Measurements from ENCODE around the gene KIF25.
"Not testable (repeated sequence)": the region's sequence is repeated elsewhere in the genome, so short reads cannot be mapped to it uniquely, and the experiment has no call there.

Gene KIF25

DNA sequence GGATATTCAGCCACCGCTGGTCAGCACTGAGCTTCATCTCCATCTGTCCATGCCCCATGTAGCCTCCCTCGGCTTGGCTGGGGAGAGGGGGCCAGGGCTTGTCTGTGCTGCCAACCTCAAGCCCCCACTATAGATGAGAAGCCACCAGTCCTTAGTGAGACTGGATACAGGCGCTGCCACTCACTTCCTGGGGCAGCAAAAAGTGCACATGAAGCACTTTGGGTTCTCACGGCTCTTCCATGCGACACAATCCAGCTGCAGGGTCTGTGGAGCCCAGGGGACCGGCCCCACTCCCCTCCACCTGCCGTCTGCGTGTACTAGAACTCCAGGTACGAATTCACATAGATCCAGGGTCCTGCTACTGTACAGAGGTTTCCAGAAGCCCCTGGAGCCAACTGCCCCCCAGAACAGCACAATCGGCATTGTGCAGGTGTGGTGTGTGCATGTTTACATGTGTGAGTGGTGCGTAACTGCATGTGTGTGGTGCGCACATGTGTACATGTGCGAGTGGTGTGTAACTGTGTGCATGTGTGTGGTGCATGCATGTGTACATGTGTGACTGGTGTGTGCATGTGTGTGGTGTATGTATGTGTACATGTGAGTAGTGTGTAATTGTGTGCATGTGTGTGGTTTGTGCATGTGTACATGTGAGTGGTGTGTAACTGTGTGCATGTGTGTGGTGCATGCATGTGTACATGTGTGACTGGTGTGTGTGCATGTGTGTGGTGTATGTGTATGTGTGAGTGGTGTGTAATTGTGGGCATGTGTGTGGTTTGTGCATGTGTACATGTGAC lies 76.7 kb downstream of the KIF25 start:
- DNase-seq = no peak

DNA sequence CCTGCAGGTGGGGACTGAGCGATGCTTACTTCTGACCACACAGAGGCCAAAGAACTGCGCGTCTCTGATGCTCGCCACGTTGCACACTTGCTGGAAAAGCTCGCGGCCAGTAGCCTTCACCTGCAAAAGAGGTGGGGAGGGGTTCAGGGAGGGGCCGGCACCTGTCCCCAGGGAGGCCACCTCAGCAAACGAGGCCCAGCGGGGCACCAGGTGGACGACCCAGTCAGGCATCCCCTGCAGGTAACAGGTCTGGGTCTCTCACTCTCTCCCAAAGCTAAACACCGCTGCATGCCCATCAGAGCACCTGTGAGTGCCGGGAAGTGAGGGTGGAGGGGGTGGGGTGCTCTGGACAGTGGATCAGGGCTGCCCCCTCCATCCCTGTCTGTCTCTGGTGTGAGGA lies 77.7 kb downstream of the KIF25 start:
- DNase-seq = no peak

DNA sequence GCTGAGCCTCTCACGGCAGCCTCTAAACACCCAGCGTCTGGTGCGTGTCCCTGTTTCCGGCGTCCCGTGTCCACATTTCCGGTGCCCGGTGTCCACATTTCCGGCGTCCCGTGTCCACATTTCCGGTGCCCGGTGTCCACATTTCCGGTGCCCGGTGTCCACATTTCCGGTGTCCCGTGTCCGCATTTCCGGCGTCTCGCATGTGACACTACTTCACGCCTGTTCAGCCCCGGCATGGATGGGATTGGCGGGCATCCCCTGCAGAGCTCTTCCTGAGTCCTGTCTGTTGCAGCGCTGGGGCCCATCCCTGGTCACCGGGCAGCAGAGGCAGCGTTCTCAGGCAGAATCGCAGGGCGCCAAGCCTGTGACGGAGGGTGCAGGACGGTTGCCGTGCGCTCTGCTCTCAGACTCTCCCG lies 78.3 kb downstream of the KIF25 start:
- no peak for DNase-seq

DNA sequence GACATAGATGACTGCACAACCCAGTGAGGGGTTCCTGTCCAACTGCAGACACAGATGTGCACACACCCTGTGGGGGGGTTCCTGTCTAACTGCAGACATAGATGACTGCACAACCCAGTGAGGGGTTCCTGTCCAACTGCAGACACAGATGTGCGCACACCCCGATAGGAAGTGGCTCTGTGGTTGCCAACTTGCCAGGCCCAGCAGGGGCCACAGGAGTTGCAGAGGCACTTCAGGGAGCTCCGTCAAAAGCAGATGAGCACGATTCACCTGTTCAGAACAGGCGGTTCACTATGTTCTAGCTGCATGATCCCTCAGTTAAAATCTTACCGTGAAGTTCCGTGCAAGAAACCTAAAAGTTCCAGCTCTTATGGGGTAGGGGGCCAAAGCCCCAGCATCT lies 79.9 kb downstream of the KIF25 start:
- DNase-seq = not testable (repeated sequence)

DNA sequence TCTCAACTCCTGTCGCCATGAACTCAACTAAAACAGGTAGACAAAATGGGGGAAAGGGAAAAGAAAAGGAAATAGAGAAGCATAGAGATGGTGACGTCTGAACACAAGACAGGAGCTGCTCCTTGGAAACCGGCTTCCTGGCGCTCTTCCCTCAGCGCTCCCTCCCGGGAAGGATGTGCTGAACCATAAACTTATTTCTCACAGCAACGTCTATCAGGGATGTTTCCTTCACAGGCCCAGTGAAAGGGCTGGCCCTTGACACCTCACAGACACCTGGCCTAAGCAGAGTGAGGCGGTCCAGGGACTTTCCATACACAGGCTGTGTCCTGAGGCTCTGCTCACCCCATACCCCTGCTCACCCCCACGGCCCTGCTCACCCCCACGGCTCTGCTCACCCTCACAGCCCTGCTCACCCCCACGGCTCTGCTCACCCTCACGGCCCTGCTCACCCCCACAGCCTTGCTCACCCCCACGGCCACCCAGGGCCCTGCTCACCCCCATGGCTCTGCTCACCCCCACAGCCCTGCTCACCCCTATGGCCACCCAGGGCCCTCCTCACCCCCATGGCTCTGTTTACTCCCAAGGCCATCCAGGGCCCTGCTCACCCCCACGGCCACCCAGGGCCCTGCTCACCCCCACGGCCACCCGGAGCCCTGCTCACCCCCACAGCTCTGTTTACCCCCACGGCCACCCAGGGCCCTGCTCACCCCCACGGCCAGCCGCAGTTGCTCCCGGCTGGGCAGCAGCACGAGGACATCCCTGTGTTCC lies 80.9 kb downstream of the KIF25 start:
- no peak for DNase-seq

DNA sequence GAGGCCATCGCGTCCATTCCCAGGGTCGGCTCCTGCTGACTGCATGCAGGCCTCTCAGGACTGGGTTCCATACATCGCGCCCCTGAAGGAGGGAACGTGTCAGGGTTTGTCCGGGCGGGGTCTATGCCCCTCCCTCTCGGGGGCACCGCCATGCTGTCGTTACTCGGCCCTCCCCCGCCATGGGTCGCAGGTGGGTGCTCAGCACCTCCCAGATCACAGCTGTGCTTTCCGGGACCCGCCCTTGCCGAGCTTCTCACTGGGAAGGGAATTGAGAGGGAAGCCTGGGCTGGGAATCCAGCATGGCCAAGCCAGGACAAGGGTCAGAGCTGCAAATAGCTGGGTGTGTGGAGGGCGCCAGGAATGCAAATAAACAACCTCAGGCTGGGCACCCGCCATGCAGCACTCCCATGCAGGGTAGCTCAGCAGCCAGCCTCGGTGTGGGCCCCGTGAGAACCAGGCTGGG lies 81.5 kb downstream of the KIF25 start, which contains the start of gene FRMD1:
TSS of gene FRMD1 (minus strand) at position 270 of the 463 bp plus-strand sequence. CDS start at position 152, 118 bp downstream.
- no peak for DNase-seq

DNA sequence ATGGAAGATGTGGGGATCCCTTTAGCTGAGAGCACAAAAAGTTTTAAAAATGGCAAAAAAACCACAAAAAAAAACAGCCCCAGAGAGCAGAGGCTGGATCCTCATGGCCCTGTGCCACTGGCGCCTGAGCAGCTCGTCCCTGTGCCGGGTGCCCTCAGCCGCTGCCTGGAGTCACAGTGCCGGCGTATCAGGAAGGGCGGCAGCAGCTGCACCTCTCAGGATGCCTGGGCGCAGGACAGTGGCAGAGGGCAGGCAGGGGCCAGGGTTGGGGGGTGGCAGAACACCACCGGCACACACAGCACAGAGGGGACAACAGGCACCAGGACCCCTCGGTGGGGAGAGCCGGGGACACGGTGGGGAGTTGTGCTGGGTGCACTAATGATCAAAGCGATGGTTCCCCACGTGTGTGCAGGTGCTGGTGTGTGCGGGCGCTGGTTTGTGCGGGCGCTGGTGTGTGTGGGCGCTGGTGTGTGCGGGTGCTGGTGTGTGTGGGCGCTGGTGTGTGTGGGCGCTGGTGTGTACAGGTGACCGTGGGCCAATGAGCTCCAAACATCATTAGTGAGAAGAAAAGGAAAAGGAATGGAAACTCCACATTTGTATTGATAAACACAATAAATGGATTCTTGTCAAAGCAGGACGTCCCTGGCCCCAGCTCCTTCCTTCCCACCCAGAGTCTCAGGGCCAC lies 83.1 kb downstream of the KIF25 start:
- no peak for DNase-seq

DNA sequence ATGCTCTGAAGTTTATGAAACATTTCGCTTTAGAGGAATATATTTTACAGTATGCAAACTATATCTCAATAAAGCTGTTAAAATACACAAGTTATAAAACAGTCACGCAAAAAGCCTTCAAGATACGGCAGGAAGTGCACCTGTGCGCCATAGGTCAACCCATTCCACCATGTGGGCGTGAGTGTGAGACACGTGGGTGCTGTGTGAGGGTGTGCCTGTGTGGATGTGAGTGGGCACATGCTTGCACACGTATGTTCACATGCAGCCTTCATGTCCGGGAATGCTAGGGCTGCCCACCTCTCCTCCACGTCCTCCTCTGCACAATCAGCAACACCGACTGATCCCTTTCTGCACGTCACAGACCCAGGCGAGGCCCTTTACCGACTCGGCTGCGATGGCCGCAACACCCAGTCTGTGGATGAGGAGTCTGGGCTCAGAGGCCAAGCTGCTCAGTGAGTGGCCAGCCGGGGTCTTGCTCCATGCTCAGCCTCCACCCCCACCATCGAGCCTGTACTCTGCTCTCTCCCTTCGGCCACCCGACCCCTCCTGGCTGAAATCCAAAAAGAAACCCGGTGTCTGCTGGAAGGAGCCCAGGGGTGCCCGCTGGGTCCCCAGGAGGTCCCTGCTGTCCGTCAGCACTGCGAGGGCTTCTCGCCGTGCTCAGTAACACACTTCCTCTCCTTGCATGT lies 84.5 kb downstream of the KIF25 start:
- no peak for DNase-seq

DNA sequence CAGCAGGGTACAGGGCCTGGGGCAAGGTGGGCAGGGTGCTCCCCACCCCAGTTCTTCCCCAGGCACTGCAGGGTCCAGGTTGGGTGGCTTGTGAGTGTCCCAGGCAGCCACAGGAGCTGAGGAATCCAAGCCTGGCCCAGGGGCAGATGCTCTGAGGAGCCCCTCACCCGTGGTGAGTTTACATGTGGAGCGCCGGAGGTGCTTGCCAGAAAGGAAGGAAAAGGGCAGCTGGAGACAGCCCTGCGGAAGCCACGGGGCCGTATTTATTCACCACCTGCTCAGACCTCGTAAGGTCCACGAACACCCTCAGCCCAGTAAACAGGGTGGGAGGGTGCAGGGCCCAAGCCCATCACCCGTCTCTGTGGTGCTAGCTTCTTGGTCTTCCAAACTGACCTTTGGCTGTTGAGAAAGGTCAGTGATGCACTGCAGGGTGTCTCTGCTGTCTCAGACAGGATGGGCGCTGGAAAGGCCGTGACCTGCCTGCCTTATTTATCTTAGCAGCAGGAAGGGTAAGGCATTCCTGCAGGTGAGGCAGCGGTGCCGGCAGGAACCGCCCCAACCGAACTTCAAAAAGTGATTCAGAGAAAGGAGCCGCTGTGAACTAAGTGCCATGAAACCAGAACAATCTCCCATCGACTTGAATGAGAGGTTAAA lies 85.5 kb downstream of the KIF25 start:
- DNase-seq = no peak

DNA sequence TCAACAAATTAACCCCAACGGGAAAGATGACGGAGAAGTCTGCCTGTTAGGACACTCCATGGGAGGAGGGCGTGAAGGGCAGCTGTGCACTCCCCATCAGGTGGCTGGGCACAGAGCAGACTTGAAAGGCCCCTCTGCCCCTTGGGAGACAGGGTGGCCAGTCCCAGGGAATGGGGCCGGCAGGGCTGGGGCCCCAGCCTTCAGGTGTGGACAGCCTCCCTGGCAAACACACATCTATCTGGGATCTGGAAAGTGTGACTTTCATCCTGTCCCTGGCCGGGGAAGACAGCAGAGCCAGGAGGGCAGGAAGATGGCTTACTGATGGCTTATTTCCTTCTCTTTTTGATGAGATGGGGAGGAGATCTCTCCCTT lies 86.0 kb downstream of the KIF25 start:
- DNase-seq = no peak

DNA sequence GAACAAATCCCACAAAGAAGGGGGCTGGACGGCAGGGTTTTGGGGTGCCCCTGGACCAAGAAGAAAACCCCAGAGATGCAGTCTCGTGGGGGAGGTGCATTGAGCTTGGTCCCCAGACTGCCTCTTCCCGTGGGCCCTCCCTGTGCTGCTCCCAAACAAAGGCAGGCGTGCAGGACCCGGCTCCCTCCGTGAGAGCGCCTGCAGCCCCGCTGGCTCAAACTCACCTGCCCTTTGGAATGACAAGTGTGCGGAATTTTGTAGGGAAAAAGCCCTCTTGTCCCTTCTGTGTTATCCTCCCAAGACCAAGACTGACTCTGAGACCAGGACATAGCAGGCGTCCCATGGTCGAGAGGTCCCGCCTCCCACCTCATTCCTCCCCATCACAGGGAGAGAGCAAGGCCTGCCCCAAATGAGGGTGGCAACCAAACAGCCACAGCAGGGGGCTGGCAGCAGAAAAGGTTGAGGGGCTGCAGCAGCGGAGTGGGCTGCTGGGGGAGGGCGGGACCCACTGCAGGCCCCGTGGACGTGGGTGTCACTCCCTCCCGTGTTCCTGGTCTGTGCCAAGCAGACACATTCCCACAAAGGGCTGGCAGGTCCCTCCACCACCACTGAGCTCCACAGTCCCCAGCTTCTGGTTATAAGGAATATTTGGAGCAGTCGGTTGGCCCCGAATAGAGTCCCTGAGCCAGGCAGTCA lies 87.1 kb downstream of the KIF25 start:
- DNase-seq = no peak

DNA sequence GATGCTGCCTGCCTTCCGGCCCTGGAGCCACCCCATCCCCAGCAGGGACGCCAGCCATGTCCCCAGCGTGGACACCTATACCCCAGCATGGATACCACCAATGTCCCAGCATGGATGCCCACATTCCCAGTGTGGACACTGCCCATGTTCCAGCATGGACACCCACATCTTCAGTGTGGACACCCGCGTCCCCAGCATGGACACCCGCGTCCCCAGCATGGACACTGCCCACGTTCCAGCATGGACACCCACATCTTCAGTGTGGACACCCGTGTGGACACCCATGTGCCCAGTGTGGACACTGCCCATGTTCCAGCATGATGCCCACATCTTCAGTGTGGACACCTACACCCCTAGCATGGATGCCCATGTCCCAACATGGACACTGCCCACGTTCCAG lies 88.6 kb downstream of the KIF25 start:
- no peak for DNase-seq

DNA sequence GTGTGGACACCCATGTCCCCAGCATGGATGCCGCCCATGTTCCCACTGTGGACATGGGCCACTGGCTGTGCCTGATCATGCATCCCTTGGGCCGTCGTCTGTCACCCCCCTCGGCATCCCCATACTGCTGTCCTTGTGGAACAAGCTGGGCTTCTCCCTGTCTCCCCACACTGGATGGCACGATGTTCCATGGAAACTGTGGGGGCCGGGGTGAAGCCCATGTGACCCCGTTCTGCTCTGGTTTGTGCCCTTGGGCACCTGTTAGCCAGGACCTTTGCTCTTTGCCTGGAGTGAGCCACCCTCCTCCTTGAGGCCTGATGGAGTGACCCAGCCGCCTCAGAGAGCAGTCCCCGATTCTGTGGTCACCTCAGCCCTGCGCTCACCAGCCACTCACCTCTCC lies 89.1 kb downstream of the KIF25 start:
- DNase-seq = no peak

DNA sequence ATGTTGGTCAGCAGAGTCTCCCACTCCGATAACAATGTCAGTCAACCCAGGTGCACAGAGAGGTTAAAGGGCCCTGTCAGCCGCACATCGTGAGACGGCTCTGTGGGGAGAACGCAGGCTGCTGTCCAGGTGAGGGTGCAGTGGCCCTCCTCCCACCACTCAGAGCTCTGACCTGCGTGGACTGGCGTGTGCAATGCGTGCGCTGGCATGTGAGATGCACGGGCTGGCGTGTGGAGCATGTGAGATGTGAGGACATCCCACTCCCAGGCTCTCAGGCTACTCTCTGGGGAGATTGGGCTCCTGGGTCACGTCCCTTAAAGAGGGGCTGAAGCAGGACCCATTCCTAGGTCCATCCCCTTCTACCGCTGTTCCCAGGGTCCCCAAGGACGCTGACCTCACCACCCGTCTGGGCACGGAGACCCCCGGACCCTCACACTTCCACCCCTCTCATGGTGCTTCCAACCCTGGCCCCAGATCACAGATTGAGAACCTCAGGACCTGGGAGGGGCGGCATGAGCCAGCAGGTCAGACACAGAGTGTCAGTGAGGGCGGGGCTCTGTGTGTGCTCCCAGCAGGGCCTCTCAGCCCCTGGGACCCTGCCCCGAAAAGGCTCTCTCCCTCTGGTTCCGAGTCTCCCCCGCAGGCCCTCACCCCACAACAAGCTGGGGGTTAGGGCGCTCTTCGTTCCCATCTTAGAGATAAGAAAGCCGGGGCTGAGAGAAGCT lies 90.1 kb downstream of the KIF25 start:
- DNase-seq = no peak

DNA sequence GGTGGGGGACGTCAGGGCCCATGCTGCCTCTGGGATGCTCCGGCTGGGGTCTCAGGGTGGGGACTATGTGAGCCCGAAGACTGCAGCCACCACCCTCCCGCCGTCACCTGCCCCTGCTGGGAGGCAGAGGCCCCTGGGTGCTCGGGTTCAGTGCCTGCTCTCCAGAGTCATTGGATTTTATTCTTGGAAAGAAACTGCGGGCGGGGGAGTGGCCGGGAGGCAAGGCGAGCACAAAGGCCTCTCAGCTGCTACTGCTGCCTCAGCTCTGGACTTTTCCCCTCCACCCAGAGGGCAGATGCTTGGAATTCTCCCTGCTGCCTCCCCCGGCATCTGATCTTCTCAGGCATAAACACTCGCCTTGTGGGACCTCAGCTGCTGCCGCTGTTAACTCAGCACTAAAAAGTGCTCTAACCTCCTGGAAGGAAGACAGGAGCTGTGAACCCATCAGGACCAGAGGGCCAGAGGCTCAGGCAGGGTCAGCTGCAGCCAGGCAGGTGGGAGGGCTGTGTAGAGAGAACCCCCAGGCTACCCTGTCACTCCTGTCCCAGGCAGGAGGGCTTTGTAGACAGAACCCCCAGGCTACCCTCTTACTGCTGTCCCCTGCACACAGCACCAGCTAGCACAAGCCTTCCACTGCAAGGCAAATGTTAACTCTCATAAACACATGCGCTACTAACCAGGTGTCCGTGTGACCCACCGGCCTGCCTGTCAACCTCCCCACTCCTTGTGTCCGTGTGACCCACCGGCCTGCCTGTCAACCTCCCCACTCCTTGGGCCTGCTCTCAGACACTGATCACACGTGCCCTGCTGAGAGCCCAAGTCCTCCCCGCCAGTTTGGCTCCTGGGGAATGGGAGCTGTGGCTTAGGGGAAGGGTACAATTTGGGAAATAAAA lies 90.9 kb downstream of the KIF25 start:
- DNase-seq = no peak

DNA sequence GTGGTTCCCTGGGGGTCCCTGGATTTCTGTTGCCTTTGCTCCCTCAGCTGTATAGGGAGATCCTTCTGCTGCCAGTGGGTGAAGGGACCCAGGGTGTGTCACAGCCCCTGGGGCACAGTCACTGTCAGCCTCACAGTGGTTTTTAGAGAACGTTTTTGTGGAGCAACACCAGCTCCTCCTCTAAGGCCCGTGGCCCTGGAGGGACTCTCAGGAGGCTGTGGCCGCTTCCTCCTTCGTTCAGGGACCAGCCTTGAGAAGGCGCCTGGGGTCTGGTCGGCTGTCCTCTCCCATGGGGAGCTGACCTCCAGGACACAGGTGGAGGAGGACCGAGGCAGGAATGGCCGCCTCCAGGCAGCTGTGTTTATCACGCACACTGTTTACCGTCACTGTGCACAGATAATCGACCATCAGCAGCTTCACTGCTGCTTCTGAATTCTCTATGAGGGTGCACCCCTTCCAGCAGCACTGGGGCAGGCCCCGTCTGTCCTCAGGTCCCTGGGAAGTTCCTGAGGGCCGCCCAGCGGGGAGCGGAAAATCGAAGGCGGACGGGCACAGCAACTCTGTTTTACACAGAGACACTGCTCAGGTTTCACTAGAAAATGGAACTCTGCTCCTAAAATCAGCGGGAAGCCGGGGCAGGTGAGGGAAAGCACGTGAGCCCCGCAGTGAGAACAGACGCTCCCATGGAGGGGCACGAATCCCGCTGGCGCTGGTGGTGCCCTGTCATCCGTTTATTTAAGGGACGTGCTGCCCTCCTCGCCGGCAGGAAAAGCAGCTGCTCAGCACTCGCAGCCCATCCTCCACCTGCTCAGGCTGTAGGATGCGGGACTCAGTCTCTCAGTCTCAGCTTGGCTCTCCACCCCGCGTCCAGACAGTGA lies 92.0 kb downstream of the KIF25 start:
- no peak for DNase-seq

DNA sequence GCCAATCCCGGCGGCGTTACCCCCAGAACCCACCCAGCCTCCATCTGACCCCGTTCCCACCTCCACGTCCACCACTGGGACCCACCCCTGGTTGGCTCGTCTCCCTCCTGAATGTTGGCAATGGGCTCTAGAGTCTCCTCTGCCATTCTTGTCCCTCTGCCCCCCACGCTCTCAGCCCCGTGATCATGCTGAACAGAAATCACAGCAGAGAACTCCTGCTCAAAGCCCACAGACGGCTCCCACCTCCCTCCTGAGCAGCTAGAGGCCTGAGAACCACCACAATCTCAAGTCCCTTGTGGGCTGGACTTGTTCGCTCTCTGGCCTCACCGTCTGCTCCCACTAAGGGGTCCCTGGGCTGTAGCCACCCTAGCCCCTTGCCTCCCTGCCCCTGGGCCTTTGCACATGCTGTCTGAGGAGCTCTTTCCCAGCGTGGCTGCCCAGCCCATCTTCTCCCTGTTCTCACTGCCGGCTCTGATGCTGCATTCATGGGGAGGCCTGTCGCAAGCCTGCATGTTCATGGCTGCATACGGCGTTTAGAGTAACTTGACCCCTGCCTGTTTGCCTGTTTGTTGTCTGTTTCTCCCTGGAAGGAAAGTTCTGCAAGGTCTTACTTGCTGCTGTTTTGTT lies 92.7 kb downstream of the KIF25 start:
- no peak for DNase-seq

DNA sequence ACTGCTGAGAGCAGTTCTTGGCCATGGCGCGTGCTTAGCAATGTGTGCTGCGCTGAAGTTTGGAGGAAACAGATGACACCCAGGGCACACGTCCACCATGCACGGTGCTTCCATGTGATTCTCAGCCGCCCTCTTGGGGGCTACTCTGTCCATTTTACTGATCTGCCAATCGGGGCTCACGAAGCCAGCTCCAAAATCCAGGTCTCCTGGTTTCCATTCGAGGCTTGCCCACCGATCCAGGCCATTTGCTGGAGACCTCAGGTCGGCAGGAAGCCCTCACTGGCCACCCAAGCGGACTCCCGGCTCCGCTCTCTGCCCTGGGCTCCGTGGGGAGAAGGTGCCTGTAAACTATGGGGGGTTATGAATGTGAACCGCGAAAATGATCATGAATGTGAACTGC lies 93.2 kb downstream of the KIF25 start:
- DNase-seq = no peak
